Measurements from ENCODE around the gene ITK.
"Not testable (repeated sequence)": the region's sequence is repeated elsewhere in the genome, so short reads cannot be mapped to it uniquely, and the experiment has no call there.

The ITK gene

GRCh38 chr5:157213527-157214243, 33.0 kb downstream of the ITK start:
- no peak for DNase-seq

- no peak for DNase-seq
Observed at GRCh38 chr5:157214415-157214814, 33.8 kb downstream of the ITK start.

- DNase-seq: no peak
Observed at GRCh38 chr5:157214861-157215513, 34.3 kb downstream of the ITK start.

- DNase-seq: no peak
Observed at GRCh38 chr5:157215514-157216167, 35.0 kb downstream of the ITK start.

- no peak for DNase-seq
Observed at GRCh38 chr5:157216391-157217142, 35.9 kb downstream of the ITK start.

GRCh38 chr5:157217289-157218024, 36.8 kb downstream of the ITK start:
- DNase-seq: no peak

GRCh38 chr5:157219491-157220271, 39.0 kb downstream of the ITK start:
- DNase-seq: no peak

GRCh38 chr5:157221959-157222358, 41.3 kb downstream of the ITK start:
- no peak for DNase-seq

GRCh38 chr5:157222506-157223230, 42.0 kb downstream of the ITK start:
- peak; percentile 6 for DNase-seq

GRCh38 chr5:157225469-157226422, 45.1 kb downstream of the ITK start:
- DNase-seq: no peak

- no peak for DNase-seq
Observed at GRCh38 chr5:157230610-157231009, 50.0 kb downstream of the ITK start.

GRCh38 chr5:157232706-157233105, 52.1 kb downstream of the ITK start:
- no peak for DNase-seq

GRCh38 chr5:157233515-157233914, 52.9 kb downstream of the ITK start:
- no peak for DNase-seq

GRCh38 chr5:157236423-157236822, 55.8 kb downstream of the ITK start:
- peak; percentile 7 for DNase-seq

- no peak for DNase-seq
Observed at GRCh38 chr5:157241483-157241882, 60.8 kb downstream of the ITK start.

- DNase-seq: not testable (repeated sequence)
Observed at GRCh38 chr5:157244704-157245103, 64.1 kb downstream of the ITK start.

- DNase-seq: no peak
Observed at GRCh38 chr5:157245476-157245875, 64.8 kb downstream of the ITK start.

- DNase-seq: no peak
Observed at GRCh38 chr5:157245886-157246285, 65.2 kb downstream of the ITK start.

GRCh38 chr5:157247267-157247666, 66.6 kb downstream of the ITK start:
- no peak for DNase-seq
